Measurements from ENCODE around the gene KCNA10. TPM values are rescaled to one million over a fixed set of nuclear protein-coding genes. Genes with fewer than 3 reads are reported as not detected.
A peak's percentile ranks its signal among the peaks of the same experiment; 100 is the strongest.

Gene KCNA10
- total RNA-seq, 1 donor from 2014 or later, result not detected

- H3K27ac Mint-ChIP-seq, result no peak overlapping the region
- no peak for TF ChIP-seq CTCF (IDR thresholded peaks at IDR 0.05; ENCODE audit: unreplicated experiment)
- DNase-seq (ENCODE audit: low spot score, unreplicated experiment), result no peak
- H3K4me1 Mint-ChIP-seq (ENCODE audit: low read depth), result no peaks in the 10 kb centered on the region
- peaks cover 30% of the 10 kb centered on the region for H3K27me3 Mint-ChIP-seq
- no peaks in the 10 kb centered on the region for H3K36me3 Mint-ChIP-seq (ENCODE audit: insufficient read depth)
- no peaks in the 10 kb centered on the region for H3K9me3 Mint-ChIP-seq (ENCODE audit: low read depth)
- H3K4me3 Mint-ChIP-seq (ENCODE audit: low read depth), result no peak overlapping the region
These were observed 16.4 kb downstream of the KCNA10 start for GRCh38 chr1:110502402-110503151.

- H3K27me3 Mint-ChIP-seq, result peaks cover 21% of the 10 kb centered on the region
- DNase-seq (ENCODE audit: low spot score, unreplicated experiment), result no peak
- H3K36me3 Mint-ChIP-seq (ENCODE audit: insufficient read depth), result no peaks in the 10 kb centered on the region
- no peak overlapping the region for H3K27ac Mint-ChIP-seq
- H3K4me3 Mint-ChIP-seq (ENCODE audit: low read depth), result no peak overlapping the region
- no peak for TF ChIP-seq CTCF (IDR thresholded peaks at IDR 0.05; ENCODE audit: unreplicated experiment)
- no peaks in the 10 kb centered on the region for H3K4me1 Mint-ChIP-seq (ENCODE audit: low read depth)
- H3K9me3 Mint-ChIP-seq (ENCODE audit: low read depth), result no peaks in the 10 kb centered on the region
These were observed 17.4 kb downstream of the KCNA10 start for GRCh38 chr1:110501488-110502132.

- no peak for TF ChIP-seq CTCF (IDR thresholded peaks at IDR 0.05; ENCODE audit: unreplicated experiment)
- H3K4me1 Mint-ChIP-seq (ENCODE audit: low read depth), result no peaks in the 10 kb centered on the region
- H3K9me3 Mint-ChIP-seq (ENCODE audit: low read depth), result no peaks in the 10 kb centered on the region
- peaks cover 26% of the 10 kb centered on the region for H3K27me3 Mint-ChIP-seq
- H3K36me3 Mint-ChIP-seq (ENCODE audit: insufficient read depth), result no peaks in the 10 kb centered on the region
- DNase-seq (ENCODE audit: low spot score, unreplicated experiment), result no peak
- H3K4me3 Mint-ChIP-seq (ENCODE audit: low read depth), result no peak overlapping the region
- no peak overlapping the region for H3K27ac Mint-ChIP-seq
These were observed 20.7 kb downstream of the KCNA10 start for GRCh38 chr1:110498270-110498669.

GRCh38 chr1:110495926-110496600 lies 22.9 kb downstream of the KCNA10 start:
- Mint-ChIP-seq H3K27ac (peak overlapping the region; percentile 46), H3K36me3 (ENCODE audit: insufficient read depth) (no peaks in the 10 kb centered on the region), H3K4me3 (ENCODE audit: low read depth) (no peak overlapping the region), H3K4me1 (ENCODE audit: low read depth) (no peaks in the 10 kb centered on the region), H3K9me3 (ENCODE audit: low read depth) (no peaks in the 10 kb centered on the region), H3K27me3 (peaks cover 29% of the 10 kb centered on the region)
- peak; percentile 78 for DNase-seq (ENCODE audit: low spot score, unreplicated experiment)
- peak; percentile 96 for TF ChIP-seq CTCF (IDR thresholded peaks at IDR 0.05; ENCODE audit: unreplicated experiment)
